Ishikawa (cell line): ENCODE measurements around the gene VAPB.
A peak's percentile ranks its signal among the peaks of the same experiment; 100 is the strongest.

Experiments
- CEBPB ChIP-seq: IDR thresholded peaks from 2 replicates; pipeline ENCODE4 v1.6.1; 2012
- CREB1 ChIP-seq: IDR thresholded peaks from 2 replicates; pipeline ENCODE4 v1.6.1; 2012; ENCODE audit warnings: low read depth
- EGR1 ChIP-seq: IDR thresholded peaks from 2 replicates; pipeline ENCODE4 v1.6.1; 2012
- EP300 ChIP-seq: IDR thresholded peaks from 2 replicates; pipeline ENCODE4 v1.6.1; 2012; ENCODE audit warnings: borderline replicate concordance
- FOXM1 ChIP-seq: IDR thresholded peaks from 2 replicates; pipeline ENCODE4 v1.6.1; 2012; ENCODE audit warnings: low read depth, borderline replicate concordance
- MAX ChIP-seq: IDR thresholded peaks from 2 replicates; pipeline ENCODE4 v1.6.1; 2012
- NFIC ChIP-seq: IDR thresholded peaks from 2 replicates; pipeline ENCODE4 v1.6.1; 2012
- RAD21 ChIP-seq: IDR thresholded peaks from 2 replicates; pipeline ENCODE4 v1.6.1; 2012; ENCODE audit warnings: low read depth
- REST ChIP-seq: IDR thresholded peaks from 2 replicates; pipeline ENCODE4 v1.6.1; 2012; ENCODE audit warnings: low read depth, mild to moderate bottlenecking
- TAF1 ChIP-seq: IDR thresholded peaks from 2 replicates; pipeline ENCODE4 v1.6.1; 2012; ENCODE audit warnings: low read depth, mild to moderate bottlenecking
- TCF12 ChIP-seq: IDR thresholded peaks from 2 replicates; pipeline ENCODE4 v1.6.1; 2012; ENCODE audit warnings: low read depth
- TEAD4 ChIP-seq: IDR thresholded peaks from 2 replicates; pipeline ENCODE4 v1.6.1; 2012
- USF1 ChIP-seq: IDR thresholded peaks from 2 replicates; pipeline ENCODE4 v1.6.1; 2012
- YY1 ChIP-seq: IDR thresholded peaks from 2 replicates; pipeline ENCODE4 v1.6.1; 2012; ENCODE audit warnings: low read depth
- ZBTB7A ChIP-seq: IDR thresholded peaks from 2 replicates; pipeline ENCODE4 v1.6.1; 2012; ENCODE audit warnings: low read depth

VAPB gene

GRCh38 chr20:58384821-58385220 is 4.2 kb upstream of the VAPB start:
- TF ChIP-seq TEAD4 = no peak

- no peak for TF ChIP-seq NFIC
- no peak for TF ChIP-seq YY1
- TF ChIP-seq CREB1 = no peak
- no peak for TF ChIP-seq USF1
- TF ChIP-seq TCF12 = no peak
- no peak for TF ChIP-seq CEBPB
- no peak for TF ChIP-seq TEAD4
- no peak for TF ChIP-seq TAF1
- no peak for TF ChIP-seq FOXM1
- TF ChIP-seq EP300 = no peak
- no peak for TF ChIP-seq EGR1
- no peak for TF ChIP-seq REST
Observed at GRCh38 chr20:58388028-58388601, 914 bp upstream of the VAPB start.

GRCh38 chr20:58389324-58389967 is 417 bp downstream of the VAPB start:
- TF ChIP-seq USF1 = no peak
- peak; percentile 74 for TF ChIP-seq YY1
- TF ChIP-seq FOXM1 = no peak
- TF ChIP-seq MAX = peak; percentile 76
- no peak for TF ChIP-seq NFIC
- TF ChIP-seq TEAD4 = no peak
- TF ChIP-seq ZBTB7A = peak; percentile 92
- TF ChIP-seq EP300 = no peak
- TF ChIP-seq EGR1 = no peak
- no peak; the same call in none of the 2 replicates for TF ChIP-seq TAF1
- no peak for TF ChIP-seq REST
- no peak for TF ChIP-seq TCF12
- no peak for TF ChIP-seq RAD21
- TF ChIP-seq CEBPB = no peak
- TF ChIP-seq CREB1 = no peak

GRCh38 chr20:58389968-58390658 is 1.1 kb downstream of the VAPB start:
- TF ChIP-seq EGR1 (no peak), TCF12 (no peak), MAX (no peak)

- TF ChIP-seq TAF1 = no peak
- no peak for TF ChIP-seq USF1
- TF ChIP-seq EGR1 = no peak
- no peak for TF ChIP-seq YY1
- no peak for TF ChIP-seq REST
Observed at GRCh38 chr20:58390659-58391035, 1.6 kb downstream of the VAPB start.
